ENCODE data around the gene ARID1B.
A peak's percentile ranks its signal among the peaks of the same experiment; 100 is the strongest.

The ARID1B gene

DNA sequence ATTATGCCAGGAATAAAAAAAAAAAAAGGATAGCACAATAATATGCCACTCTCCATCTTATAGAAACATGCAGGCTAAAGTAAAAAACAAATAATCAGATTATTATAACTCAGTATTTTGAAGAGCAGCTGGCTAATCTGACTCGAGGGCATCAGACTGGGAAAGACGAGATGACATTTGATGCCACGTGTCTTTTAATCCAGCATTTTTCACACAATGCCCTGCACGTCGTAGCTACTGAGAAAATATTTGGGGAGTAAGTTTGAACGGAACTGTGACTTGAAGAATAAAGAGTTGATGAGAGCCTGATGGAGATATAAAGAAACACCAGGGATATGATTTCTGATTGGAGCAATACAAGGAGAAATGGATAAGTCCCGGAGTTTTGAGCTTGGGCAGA is 237.7 kb downstream of the ARID1B start:
- TF ChIP-seq CTCF (IDR thresholded peaks at IDR 0.05; ENCODE audit: insufficient read depth, low read depth, low read length, missing control alignments), result no peak
- no peak overlapping the region for H3K4me3 ChIP-seq (ENCODE audit: low read depth, low read length)
- DNase-seq (ENCODE audit: low read depth), result no peak

DNA sequence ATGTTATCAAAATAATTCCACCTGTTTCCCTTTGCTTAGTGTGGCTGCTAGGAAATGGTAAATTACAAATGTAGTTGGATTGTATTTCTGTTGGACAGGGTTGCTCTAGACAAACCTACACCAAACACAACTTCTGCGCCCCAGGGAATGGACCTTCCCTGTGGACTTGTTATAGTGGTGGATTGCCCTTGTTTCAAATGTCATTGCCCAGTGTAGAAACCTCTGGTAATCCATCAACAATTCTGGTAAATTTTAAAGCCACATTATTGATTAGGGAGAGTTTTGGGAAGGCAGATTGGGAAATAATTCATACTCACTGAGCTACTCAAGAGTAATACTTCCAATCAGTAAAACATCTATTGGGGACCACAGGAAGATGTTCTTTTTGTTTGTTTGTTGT is 239.8 kb downstream of the ARID1B start:
- no peak for DNase-seq (ENCODE audit: low read depth)
- no peak overlapping the region for H3K4me3 ChIP-seq (ENCODE audit: low read depth, low read length)
- TF ChIP-seq CTCF (IDR thresholded peaks at IDR 0.05; ENCODE audit: insufficient read depth, low read depth, low read length, missing control alignments), result no peak

DNA sequence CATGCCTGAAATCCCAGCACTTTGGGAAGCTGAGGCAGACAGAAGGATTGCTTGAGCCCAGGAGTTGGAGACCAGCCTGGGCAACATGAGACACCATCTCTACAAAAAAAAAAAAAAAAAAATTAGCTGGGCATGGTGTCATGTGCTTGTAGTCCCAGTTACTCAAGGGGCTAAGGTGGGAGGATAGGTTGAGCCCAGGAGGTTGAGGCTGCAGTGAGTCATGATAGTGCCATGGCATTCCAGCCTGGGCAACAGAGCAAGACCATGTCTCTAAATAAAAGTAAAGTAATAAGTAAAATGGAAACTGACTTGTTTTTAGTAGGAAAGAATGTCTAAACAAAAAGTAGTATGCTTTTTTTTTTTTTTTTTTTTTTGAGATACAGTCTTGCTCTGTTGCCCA is 240.7 kb downstream of the ARID1B start:
- no peak for DNase-seq (ENCODE audit: low read depth)
- TF ChIP-seq CTCF (IDR thresholded peaks at IDR 0.05; ENCODE audit: insufficient read depth, low read depth, low read length, missing control alignments), result no peak
- no peak overlapping the region for H3K4me3 ChIP-seq (ENCODE audit: low read depth, low read length)

GRCh38 chr6:157019115-157019641 is 242.0 kb downstream of the ARID1B start:
- peak; percentile 38 for DNase-seq (ENCODE audit: low read depth)
- H3K4me3 ChIP-seq (ENCODE audit: low read depth, low read length), result peak overlapping the region; percentile 79
- TF ChIP-seq CTCF (IDR thresholded peaks at IDR 0.05; ENCODE audit: insufficient read depth, low read depth, low read length, missing control alignments), result peak; percentile 30

GRCh38 chr6:157019733-157020132 is 242.6 kb downstream of the ARID1B start:
- TF ChIP-seq CTCF (IDR thresholded peaks at IDR 0.05; ENCODE audit: insufficient read depth, low read depth, low read length, missing control alignments), result no peak
- DNase-seq (ENCODE audit: low read depth), result peak; percentile 55
- peak overlapping the region; percentile 79 for H3K4me3 ChIP-seq (ENCODE audit: low read depth, low read length)

DNA sequence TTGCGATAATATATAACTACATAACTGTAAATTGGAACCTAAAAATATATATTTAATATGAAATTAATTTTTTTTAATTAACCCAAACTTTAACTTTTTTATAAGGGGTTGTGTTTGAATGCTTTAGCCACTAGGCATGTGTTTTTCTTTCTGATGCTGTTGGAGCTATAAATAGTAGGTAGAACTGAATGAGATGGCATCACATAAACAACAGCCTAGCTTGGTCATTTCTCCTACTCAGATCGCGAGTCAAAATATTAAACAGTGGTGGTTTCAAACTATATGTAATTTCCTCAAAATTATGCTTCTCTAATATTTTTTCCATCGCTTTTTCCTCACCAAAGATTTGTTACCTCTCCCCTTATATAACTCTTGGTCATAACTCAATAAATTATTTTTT is 243.2 kb downstream of the ARID1B start:
- H3K4me3 ChIP-seq (ENCODE audit: low read depth, low read length), result peak overlapping the region; percentile 79
- peak; percentile 53 for DNase-seq (ENCODE audit: low read depth)

More for the DNA sequence above, 243.2 kb downstream of the ARID1B start:
- TF ChIP-seq CTCF (IDR thresholded peaks at IDR 0.05; ENCODE audit: insufficient read depth, low read depth, low read length, missing control alignments), result no peak
